Lower lobe of right lung (tissue), 2 donors: ENCODE data around the gene STAG1. TPM values are rescaled to one million over a fixed set of nuclear protein-coding genes. Genes with fewer than 3 reads are reported as not detected.

Source experiments
- ATAC-seq, 2 donors: fragments of 200-7000 bp; cut with Tn5 transposase; one replicate each; pipeline ENCODE4 v1.9.1; 2020 to 2022; ENCODE audit warnings: mild to moderate bottlenecking in 2 of 2, moderate library complexity in 2 of 2
- DNase-seq: peaks from one replicate; pipeline ENCODE4 v3.0.0-alpha.2; 2020
- H3K27ac ChIP-seq: fragments of 200-600 bp; one replicate; pipeline ENCODE4 v1.8.0; 2022
- H3K27me3 ChIP-seq: fragments of 200-600 bp; one replicate; pipeline ENCODE4 v1.8.0; 2022; ENCODE audit warnings: low read depth
- H3K36me3 ChIP-seq: fragments of 200-600 bp; one replicate; pipeline ENCODE4 v1.8.0; 2022; ENCODE audit warnings: mild to moderate bottlenecking
- H3K4me1 ChIP-seq: fragments of 200-600 bp; one replicate; pipeline ENCODE4 v1.8.0; 2022
- H3K4me3 ChIP-seq: fragments of 200-600 bp; one replicate; pipeline ENCODE4 v1.8.0; 2022; ENCODE audit warnings: mild to moderate bottlenecking
- H3K9me3 ChIP-seq: fragments of 200-600 bp; one replicate; pipeline ENCODE4 v1.8.0; 2022
- CTCF ChIP-seq: fragments of 200-600 bp; IDR thresholded peaks from one replicate; pipeline ENCODE4 v1.8.0; 2022; ENCODE audit warnings: antibody characterized with exemption, mild to moderate bottlenecking
- intact Hi-C: fragments of 100-400 bp; cut with DNase I; formaldehyde crosslinking; loops from one replicate; pipeline ENCODE4 v1.11.0; 2022
- total RNA-seq: library from RNA; stranded (reverse); fragmentation: NEBNext Ultra II Directional; extraction: Animal tissue kit (Norgen Biotek cat#: 25700); gene quantifications from one replicate; pipeline ENCODE4 v1.2.1, GENCODE V29; 2021
- donor health status: DM: no; HTN: yes; CAD: no; lungs with severe emphysema.

The STAG1 gene
- total RNA-seq, 1 donor from 2014 or later, result 41.3 TPM

- intact Hi-C loops, result no loop called here
- no peak for TF ChIP-seq CTCF
- Histone ChIP-seq H3K9me3 (no peaks in the 10 kb centered on the region), H3K36me3 (peaks cover 60% of the 10 kb centered on the region), H3K27me3 (no peaks in the 10 kb centered on the region), H3K27ac (no peak overlapping the region), H3K4me1 (no peaks in the 10 kb centered on the region), H3K4me3 (no peak overlapping the region)
- DNase-seq, result no peak
- ATAC-seq, result no peak
These were observed 419.9 kb downstream of the STAG1 start for GRCh38 chr3:136332302-136332701.

GRCh38 chr3:136330900-136331299 is 421.3 kb downstream of the STAG1 start:
- Histone ChIP-seq H3K4me1 (no peaks in the 10 kb centered on the region), H3K27ac (no peak overlapping the region), H3K27me3 (no peaks in the 10 kb centered on the region), H3K36me3 (peaks cover 59% of the 10 kb centered on the region), H3K4me3 (no peak overlapping the region), H3K9me3 (no peaks in the 10 kb centered on the region)
- TF ChIP-seq CTCF, result no peak
- intact Hi-C loops, result no loop called here
- ATAC-seq (no peak), DNase-seq (no peak)

- no peak overlapping the region for H3K27ac ChIP-seq
- no peaks in the 10 kb centered on the region for H3K9me3 ChIP-seq
- peaks cover 52% of the 10 kb centered on the region for H3K36me3 ChIP-seq
- intact Hi-C loops, result no loop called here
- H3K4me1 ChIP-seq, result no peaks in the 10 kb centered on the region
- H3K27me3 ChIP-seq, result no peaks in the 10 kb centered on the region
- ATAC-seq, result no peak
- DNase-seq, result no peak
- no peak for TF ChIP-seq CTCF
- H3K4me3 ChIP-seq, result no peak overlapping the region
These were observed 422.6 kb downstream of the STAG1 start for GRCh38 chr3:136329593-136329992.

GRCh38 chr3:136327671-136328070 is 424.5 kb downstream of the STAG1 start:
- H3K36me3 ChIP-seq, result peaks cover 37% of the 10 kb centered on the region
- H3K27ac ChIP-seq, result no peak overlapping the region
- intact Hi-C loops, result no loop called here
- no peak for ATAC-seq
- no peaks in the 10 kb centered on the region for H3K4me1 ChIP-seq
- H3K9me3 ChIP-seq, result peaks cover 10% of the 10 kb centered on the region
- no peaks in the 10 kb centered on the region for H3K27me3 ChIP-seq
- TF ChIP-seq CTCF, result no peak
- no peak overlapping the region for H3K4me3 ChIP-seq
- no peak for DNase-seq

- intact Hi-C loops, result no loop called here
- no peak overlapping the region for H3K27ac ChIP-seq
- peaks cover 37% of the 10 kb centered on the region for H3K36me3 ChIP-seq
- no peaks in the 10 kb centered on the region for H3K4me1 ChIP-seq
- H3K27me3 ChIP-seq, result no peaks in the 10 kb centered on the region
- no peak for ATAC-seq
- DNase-seq, result no peak
- H3K4me3 ChIP-seq, result no peak overlapping the region
- peaks cover 22% of the 10 kb centered on the region for H3K9me3 ChIP-seq
- TF ChIP-seq CTCF, result no peak
These were observed 425.9 kb downstream of the STAG1 start for GRCh38 chr3:136326316-136326715.

- Histone ChIP-seq H3K9me3 (no peaks in the 10 kb centered on the region), H3K4me1 (no peaks in the 10 kb centered on the region), H3K27ac (no peak overlapping the region), H3K36me3 (no peaks in the 10 kb centered on the region), H3K27me3 (no peaks in the 10 kb centered on the region), H3K4me3 (no peak overlapping the region)
- ATAC-seq (no peak), DNase-seq (no peak)
- intact Hi-C loops, result no loop called here
- TF ChIP-seq CTCF, result no peak
These were observed 440.2 kb downstream of the STAG1 start for GRCh38 chr3:136311968-136312367.
